Activated T-cell treated with anti-CD3 and anti-CD28 coated beads, Interleukin-2, amount 50 U/mL, for 72 hours (primary cell): ENCODE data around the gene NDUFB2. TPM values are rescaled to one million over a fixed set of nuclear protein-coding genes. Genes with fewer than 3 reads are reported as not detected.
"Not testable (repeated sequence)": the region's sequence is repeated elsewhere in the genome, so short reads cannot be mapped to it uniquely, and the experiment has no call there.

Experiments used
- ATAC-seq, 2 donors: fragments of 150-1000 bp; cut with Tn5 transposase; replicated peaks in 1 of 2; 2 replicates each; pipeline ENCODE4 v1.10.0; 2021; ENCODE audit warnings: moderate library complexity in 2 of 2, mild to moderate bottlenecking in 1 of 2
- DNase-seq, 2 donors: peaks; one replicate each; pipeline ENCODE4 v3.0.0; 2021 to 2022; ENCODE audit warnings: mixed read lengths in 1 of 2
- H3K27ac Mint-ChIP-seq: one replicate; pipeline ENCODE4 v1.8.0; 2022; ENCODE audit warnings: mild to moderate bottlenecking, moderate library complexity, mixed read lengths
- H3K27me3 Mint-ChIP-seq: one replicate; pipeline ENCODE4 v1.8.0; 2022; ENCODE audit warnings: low read depth, mixed read lengths
- H3K36me3 Mint-ChIP-seq, 2 donors: one replicate each; pipeline ENCODE4 v1.8.0; 2022; ENCODE audit warnings: mixed read lengths in 2 of 2, mild to moderate bottlenecking in 1 of 2; ENCODE audit not compliant: insufficient read depth in 2 of 2
- H3K4me1 Mint-ChIP-seq: one replicate; pipeline ENCODE4 v1.8.0; 2022; ENCODE audit warnings: low read depth, mixed read lengths
- H3K4me3 Mint-ChIP-seq, 2 donors: one replicate each; pipeline ENCODE4 v1.8.0; 2022; ENCODE audit warnings: mild to moderate bottlenecking in 2 of 2, mixed read lengths in 2 of 2, moderate library complexity in 2 of 2
- H3K9me3 Mint-ChIP-seq, 2 donors: one replicate each; pipeline ENCODE4 v1.8.0; 2022; ENCODE audit warnings: mixed read lengths in 2 of 2
- total RNA-seq, 2 donors: library from RNA; stranded (reverse); gene quantifications; one replicate each; pipeline ENCODE4 v1.2.3, GENCODE V29; 2022

Gene NDUFB2
- total RNA-seq, 2 donors from 2014 or later, result 78.0 to 94.1 TPM

DNA sequence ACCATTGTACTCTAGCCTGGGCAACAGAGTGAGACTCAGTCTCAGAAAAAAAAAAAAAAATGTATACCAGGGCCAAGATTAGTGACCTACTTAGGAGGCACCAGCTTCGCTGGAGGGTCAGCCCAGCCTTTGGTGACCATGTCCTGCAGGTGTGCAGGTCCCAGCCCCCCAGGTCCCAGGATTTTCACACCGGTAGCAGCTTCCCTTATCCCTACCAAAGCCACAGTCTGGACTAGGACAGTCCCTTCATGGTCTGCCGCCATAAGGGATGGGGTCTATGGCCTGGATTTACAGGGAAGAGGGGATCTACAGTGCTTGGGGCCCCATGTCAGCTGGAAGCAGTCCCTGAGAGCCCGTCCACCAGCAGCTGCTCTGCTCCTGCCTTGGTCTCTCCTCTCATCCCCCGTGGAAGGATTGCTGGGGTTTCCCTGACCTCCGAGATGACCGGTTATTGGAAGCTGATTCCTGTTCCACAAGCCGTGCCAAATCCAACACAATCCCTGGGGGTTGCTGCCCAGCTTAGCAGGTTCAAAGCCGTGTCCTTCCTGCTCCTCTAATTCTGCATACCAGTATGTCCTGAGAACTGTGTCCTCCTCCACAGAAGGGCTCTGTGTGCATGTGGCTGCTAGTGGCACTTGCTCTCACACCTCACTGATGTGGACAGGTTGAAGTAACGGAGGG, 11.0 kb upstream of the NDUFB2 start:
- Mint-ChIP-seq H3K27me3 (no peaks in the 10 kb centered on the region), H3K36me3 (peaks cover 7 to 12% of the 10 kb centered on the region in 2 donors), H3K4me3 (no peak overlapping the region), H3K9me3 (no peaks in the 10 kb centered on the region), H3K27ac (no peak overlapping the region), H3K4me1 (no peaks in the 10 kb centered on the region)
- DNase-seq (no peak), ATAC-seq (no peak)

GRCh38 chr7:140686921-140687320, 9.6 kb upstream of the NDUFB2 start:
- Mint-ChIP-seq H3K9me3 (no peaks in the 10 kb centered on the region), H3K4me1 (no peaks in the 10 kb centered on the region), H3K27me3 (no peaks in the 10 kb centered on the region), H3K4me3 (no peak overlapping the region), H3K36me3 (peaks cover 1 to 7% of the 10 kb centered on the region in 2 donors), H3K27ac (no peak overlapping the region)
- DNase-seq (no peak), ATAC-seq (no peak)

- no peak overlapping the region for H3K27ac Mint-ChIP-seq
- no peaks in the 10 kb centered on the region for H3K9me3 Mint-ChIP-seq
Observed at GRCh38 chr7:140688341-140688740, 8.2 kb upstream of the NDUFB2 start.

DNA sequence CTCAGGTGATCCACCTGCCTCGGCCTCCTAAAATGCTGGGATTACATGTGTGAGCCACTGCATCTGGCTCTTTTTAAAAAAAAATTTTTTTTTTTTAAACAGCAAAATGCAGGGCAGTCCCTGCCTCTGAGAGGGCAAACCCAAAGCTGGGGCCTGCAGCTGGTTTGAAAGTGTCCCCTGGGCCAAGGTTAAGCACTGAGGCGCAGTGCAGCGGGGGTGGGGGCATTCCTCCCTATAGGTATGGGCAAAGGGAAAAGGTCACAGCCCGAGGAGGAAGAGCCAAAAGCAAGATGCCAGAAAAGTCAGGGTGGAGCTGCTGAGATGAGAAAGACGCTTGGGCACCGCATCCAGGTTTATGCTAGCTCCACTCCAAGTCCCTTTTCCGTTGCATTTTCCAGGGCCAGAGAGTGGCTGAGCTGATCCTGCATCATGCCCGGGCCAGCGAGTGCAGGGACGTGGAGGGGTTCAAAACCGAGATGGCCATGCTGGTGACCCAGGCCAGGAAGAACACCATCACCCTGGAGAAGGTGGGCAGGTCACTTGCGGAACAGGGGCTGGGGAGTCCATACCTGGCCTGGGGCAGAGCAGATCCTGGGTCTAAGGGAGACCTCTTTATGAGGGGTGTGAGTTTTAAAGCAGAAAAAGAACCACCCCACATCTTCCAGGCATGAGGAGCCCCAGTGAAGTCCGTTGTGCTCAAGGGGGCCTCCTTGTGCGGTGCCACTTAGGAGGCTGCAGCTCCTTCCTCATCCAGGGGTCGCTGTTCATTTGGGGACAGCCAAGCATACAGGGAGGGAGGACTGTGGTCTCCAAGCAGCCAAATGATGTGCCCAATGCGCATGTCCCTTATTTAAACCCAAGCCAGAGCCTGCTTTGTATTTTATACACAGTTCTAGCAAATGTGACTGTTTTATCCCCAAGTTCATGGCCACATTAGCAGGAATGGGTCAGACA, 7.0 kb upstream of the NDUFB2 start:
- DNase-seq (no peak), ATAC-seq (no peak)
- peaks cover 17% of the 10 kb centered on the region for H3K4me1 Mint-ChIP-seq
- peaks cover 0 to 3% of the 10 kb centered on the region in 2 donors for H3K36me3 Mint-ChIP-seq
- H3K27me3 Mint-ChIP-seq, result no peaks in the 10 kb centered on the region
- no peak overlapping the region for H3K4me3 Mint-ChIP-seq
- no peaks in the 10 kb centered on the region for H3K9me3 Mint-ChIP-seq
- no peak overlapping the region for H3K27ac Mint-ChIP-seq

More at GRCh38 chr7:140688341-140688740, 8.2 kb upstream of the NDUFB2 start:
- no peak for ATAC-seq
- Mint-ChIP-seq H3K27me3 (no peaks in the 10 kb centered on the region), H3K4me1 (peaks cover 13% of the 10 kb centered on the region), H3K36me3 (peaks cover 0 to 3% of the 10 kb centered on the region in 2 donors), H3K4me3 (no peak overlapping the region)
- DNase-seq, result no peak

DNA sequence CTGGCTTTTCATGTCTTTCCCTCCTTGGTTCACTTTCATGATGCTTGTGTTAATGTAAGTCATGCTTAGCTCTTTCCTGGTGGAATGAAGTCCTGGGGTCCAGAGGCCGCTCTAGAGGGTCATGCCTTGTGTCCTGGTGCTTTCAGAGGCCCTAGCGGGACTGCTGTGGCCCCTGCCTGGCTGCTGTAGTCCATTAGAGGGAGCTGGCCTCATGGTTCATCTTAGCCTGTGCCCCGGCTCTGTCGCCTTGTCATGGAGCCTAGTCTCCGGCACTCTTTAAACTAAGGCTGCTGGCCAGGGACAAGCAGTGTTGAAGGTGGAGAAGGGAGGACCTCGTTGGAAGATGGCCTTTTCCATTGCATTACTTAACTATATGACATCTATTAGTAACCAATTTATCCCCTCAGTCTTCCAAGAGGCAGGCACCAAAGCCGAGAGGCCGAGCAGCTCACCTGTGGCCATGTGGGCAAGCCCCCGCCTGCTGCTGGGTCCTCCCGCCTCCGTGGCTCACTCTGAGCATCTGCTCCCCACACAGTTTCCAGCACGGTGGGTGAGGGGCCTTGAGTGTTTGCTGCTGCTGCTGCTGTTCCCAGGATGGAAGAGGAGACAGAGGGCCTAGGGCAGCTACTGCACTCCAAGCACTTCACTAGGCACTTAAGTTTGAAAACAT, 5.0 kb upstream of the NDUFB2 start:
- Mint-ChIP-seq H3K27ac (no peak overlapping the region), H3K27me3 (no peaks in the 10 kb centered on the region), H3K4me1 (peaks cover 26% of the 10 kb centered on the region), H3K9me3 (no peaks in the 10 kb centered on the region), H3K36me3 (peaks cover 1 to 2% of the 10 kb centered on the region in 2 donors), H3K4me3 (no peak overlapping the region)
- no peak for ATAC-seq
- no peak for DNase-seq

DNA sequence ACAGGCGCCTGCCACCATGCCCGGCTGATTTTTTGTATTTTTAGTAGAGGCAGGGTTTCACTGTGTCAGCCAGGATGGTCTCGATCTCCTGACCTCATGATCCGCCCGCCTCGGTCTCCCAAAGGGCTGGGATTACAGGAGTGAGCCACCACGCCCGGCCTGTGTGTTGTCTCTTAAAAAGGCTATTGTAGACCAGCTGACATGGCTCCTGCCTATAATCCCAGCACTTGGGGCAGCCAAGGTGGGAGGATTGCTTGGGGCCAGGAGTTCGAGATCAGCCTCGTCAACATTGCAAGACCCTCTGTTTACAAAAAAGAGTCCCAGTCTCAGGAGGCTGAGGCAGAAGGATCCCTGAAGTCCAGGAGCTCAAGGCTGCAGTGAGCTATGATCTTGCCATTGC, 2.7 kb upstream of the NDUFB2 start:
- H3K9me3 Mint-ChIP-seq, H3K36me3 Mint-ChIP-seq, DNase-seq, ATAC-seq, H3K27ac Mint-ChIP-seq, H3K27me3 Mint-ChIP-seq, H3K4me3 Mint-ChIP-seq: not testable (repeated sequence)
- H3K4me1 Mint-ChIP-seq, result peaks cover 36% of the 10 kb centered on the region

GRCh38 chr7:140694592-140694991, 1.9 kb upstream of the NDUFB2 start:
- peaks cover 2 to 4% of the 10 kb centered on the region in 2 donors for H3K36me3 Mint-ChIP-seq
- no peak for DNase-seq
- H3K9me3 Mint-ChIP-seq, result no peaks in the 10 kb centered on the region
- no peaks in the 10 kb centered on the region for H3K27me3 Mint-ChIP-seq
- H3K4me3 Mint-ChIP-seq, result no peak overlapping the region
- H3K27ac Mint-ChIP-seq, result no peak overlapping the region
- ATAC-seq, result no peak
- peaks cover 41% of the 10 kb centered on the region for H3K4me1 Mint-ChIP-seq

DNA sequence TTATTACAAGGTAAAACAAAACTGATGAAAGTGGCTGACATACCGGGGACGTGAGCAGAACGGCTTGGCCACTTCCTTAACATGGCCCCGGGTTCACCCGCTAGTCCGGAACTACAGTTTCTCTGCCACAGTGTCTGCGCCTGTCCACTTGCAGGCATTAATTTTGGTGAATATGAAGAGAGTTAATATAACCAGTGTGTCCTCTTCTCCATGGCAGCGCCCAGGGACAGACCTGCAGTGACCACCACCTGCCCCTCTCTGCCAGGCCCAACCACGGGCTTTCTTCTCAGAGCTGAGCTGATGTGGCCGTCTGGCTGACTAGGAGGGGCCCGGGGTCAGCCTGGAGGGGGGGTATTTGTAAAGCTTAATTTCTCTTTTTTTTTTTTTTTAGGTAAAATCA, 1.1 kb upstream of the NDUFB2 start:
- Mint-ChIP-seq H3K36me3 (peaks cover 2 to 4% of the 10 kb centered on the region in 2 donors), H3K27ac (no peak overlapping the region), H3K4me1 (peaks cover 47% of the 10 kb centered on the region), H3K27me3 (no peaks in the 10 kb centered on the region), H3K9me3 (no peaks in the 10 kb centered on the region), H3K4me3 (no peak overlapping the region)
- ATAC-seq (no peak), DNase-seq (no peak)

GRCh38 chr7:140696024-140696679, 356 bp upstream of the NDUFB2 start:
- no peaks in the 10 kb centered on the region for H3K9me3 Mint-ChIP-seq
- H3K4me3 Mint-ChIP-seq, result peak overlapping the region; percentile 86 to 87
- peaks cover 47% of the 10 kb centered on the region for H3K4me1 Mint-ChIP-seq
- DNase-seq, result peak in 1 of 2 donors; percentile 94
- ATAC-seq, result no peak
- H3K27ac Mint-ChIP-seq, result peak overlapping the region; percentile 83
- no peaks in the 10 kb centered on the region for H3K27me3 Mint-ChIP-seq
- peaks cover 0 to 4% of the 10 kb centered on the region in 2 donors for H3K36me3 Mint-ChIP-seq

- DNase-seq, result no peak
- H3K4me1 Mint-ChIP-seq, result peaks cover 42% of the 10 kb centered on the region
- peak overlapping the region; percentile 86 to 87 for H3K4me3 Mint-ChIP-seq
Observed at GRCh38 chr7:140697447-140698143, 1.1 kb downstream of the NDUFB2 start.

DNA sequence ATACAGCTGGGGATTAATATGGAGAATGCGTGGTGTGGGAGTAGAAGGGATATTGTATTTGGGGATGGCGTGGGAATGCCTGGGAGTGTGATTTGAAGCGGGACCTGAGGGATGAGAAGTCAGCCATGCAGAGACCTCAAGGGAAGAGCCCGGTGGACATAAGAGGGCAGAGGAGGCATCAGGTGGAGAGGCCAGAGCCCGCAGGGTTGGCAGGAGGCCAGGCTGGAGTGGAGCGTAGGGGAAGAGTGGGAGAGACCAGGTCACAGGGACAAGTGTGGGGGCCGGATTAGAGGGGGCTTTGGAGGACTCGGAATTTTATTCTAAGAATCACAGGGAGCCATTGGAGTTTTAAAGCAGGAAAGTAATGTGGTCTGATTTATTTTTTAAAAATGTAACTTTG, 2.0 kb downstream of the NDUFB2 start:
- no peaks in the 10 kb centered on the region for H3K9me3 Mint-ChIP-seq
- DNase-seq (no peak), ATAC-seq (no peak)
- H3K4me1 Mint-ChIP-seq, result peaks cover 37% of the 10 kb centered on the region
- H3K4me3 Mint-ChIP-seq, result peak overlapping the region; percentile 86 to 87
- peak overlapping the region; percentile 83 for H3K27ac Mint-ChIP-seq
- H3K27me3 Mint-ChIP-seq, result no peaks in the 10 kb centered on the region
- peaks cover 0 to 4% of the 10 kb centered on the region in 2 donors for H3K36me3 Mint-ChIP-seq

More at GRCh38 chr7:140697447-140698143, 1.1 kb downstream of the NDUFB2 start:
- Mint-ChIP-seq H3K27ac (peak overlapping the region; percentile 83), H3K27me3 (no peaks in the 10 kb centered on the region), H3K36me3 (peaks cover 0 to 4% of the 10 kb centered on the region in 2 donors), H3K9me3 (no peaks in the 10 kb centered on the region)
- ATAC-seq, result no peak

- Mint-ChIP-seq H3K36me3 (peaks cover 0 to 5% of the 10 kb centered on the region in 2 donors), H3K27ac (no peak overlapping the region), H3K4me1 (peaks cover 23% of the 10 kb centered on the region), H3K4me3 (no peak overlapping the region), H3K27me3 (no peaks in the 10 kb centered on the region), H3K9me3 (no peaks in the 10 kb centered on the region)
- no peak for ATAC-seq
- DNase-seq, result no peak
Observed at GRCh38 chr7:140702774-140703173, 6.3 kb downstream of the NDUFB2 start.
